Ascending aorta (tissue), 2 donors: ENCODE results near the gene PNN. TPM values are rescaled to one million over a fixed set of nuclear protein-coding genes. Genes with fewer than 3 reads are reported as not detected.
"Not testable (repeated sequence)": the region's sequence is repeated elsewhere in the genome, so short reads cannot be mapped to it uniquely, and the experiment has no call there.

ENCODE experiments used
- DNase-seq, 2 donors: peaks; one replicate each; pipeline ENCODE4 v3.0.0-alpha.2; 2019; ENCODE audit warnings: low spot score in 2 of 2
- H3K27ac ChIP-seq, 2 donors: fragments of 200-600 bp; sonication (generic); one replicate each; pipeline ENCODE4 v1.5.1; 2016 to 2017; ENCODE audit warnings: mild to moderate bottlenecking in 1 of 2
- H3K27me3 ChIP-seq: fragments of 200-600 bp; sonication (generic); one replicate; pipeline ENCODE4 v1.5.1; 2017
- H3K36me3 ChIP-seq, 2 donors: fragments of 200-600 bp; sonication (generic); one replicate each; pipeline ENCODE4 v1.5.1; 2016
- H3K4me1 ChIP-seq, 2 donors: fragments of 200-600 bp; sonication (generic); one replicate each; pipeline ENCODE4 v1.5.1; 2016 to 2017; ENCODE audit warnings: mild to moderate bottlenecking in 1 of 2
- H3K4me3 ChIP-seq, 2 donors: fragments of 200-600 bp; sonication (generic); one replicate each; pipeline ENCODE4 v1.5.1; 2016 to 2017; ENCODE audit warnings: mild to moderate bottlenecking in 1 of 2
- H3K9me3 ChIP-seq, 2 donors: fragments of 200-600 bp; sonication (generic); one replicate each; pipeline ENCODE4 v1.5.1; 2016
- CTCF ChIP-seq, 3 experiments: fragments of 200-600 bp in 2 of 3; fragments of 450-650 bp in 1 of 3; sonication (generic) in 2 of 3; IDR thresholded peaks; one replicate each; pipeline ENCODE4 v1.5.1; 2016 to 2019; ENCODE audit warnings: antibody characterized with exemption in 3 of 3, mild to moderate bottlenecking in 1 of 3, moderate library complexity in 1 of 3
- intact Hi-C: fragments of 100-400 bp; cut with DNase I; formaldehyde crosslinking; loops from one replicate; pipeline ENCODE4 v1.15.1; 2023
- total RNA-seq: library from RNA; depleted of rRNA; stranded (reverse); fragments of >200 nt; gene quantifications from one replicate; pipeline ENCODE4 v1.1.0, GENCODE V29; 2016

The PNN gene
- total RNA-seq, 1 donor from 2014 or later = 19.3 TPM

GRCh38 chr14:39184628-39185255 lies 9.7 kb downstream of the PNN start:
- Histone ChIP-seq H3K27ac (no peak overlapping the region), H3K27me3 (no peaks in the 10 kb centered on the region), H3K4me3 (no peak overlapping the region), H3K36me3 (peaks cover 40 to 43% of the 10 kb centered on the region in 2 donors), H3K4me1 (no peaks in the 10 kb centered on the region), H3K9me3 (no peaks in the 10 kb centered on the region)
- DNase-seq = no peak
- TF ChIP-seq CTCF (IDR thresholded peaks at IDR 0.05) = no peak
- intact Hi-C loops = no loop called here

GRCh38 chr14:39185256-39186049 lies 10.4 kb downstream of the PNN start:
- H3K9me3 ChIP-seq = no peaks in the 10 kb centered on the region
- intact Hi-C loops = no loop called here
- H3K4me1 ChIP-seq = no peaks in the 10 kb centered on the region
- H3K27ac ChIP-seq = no peak overlapping the region
- H3K36me3 ChIP-seq = peaks cover 33 to 36% of the 10 kb centered on the region in 2 donors
- H3K27me3 ChIP-seq = no peaks in the 10 kb centered on the region
- H3K4me3 ChIP-seq = no peak overlapping the region
- TF ChIP-seq CTCF (IDR thresholded peaks at IDR 0.05) = no peak
- DNase-seq = no peak

GRCh38 chr14:39186941-39187525 lies 12.0 kb downstream of the PNN start:
- TF ChIP-seq CTCF (IDR thresholded peaks at IDR 0.05) = no peak
- DNase-seq = no peak
- Histone ChIP-seq H3K4me1 (no peaks in the 10 kb centered on the region), H3K27me3 (no peaks in the 10 kb centered on the region), H3K36me3 (peaks cover 19 to 23% of the 10 kb centered on the region in 2 donors), H3K27ac (no peak overlapping the region), H3K4me3 (no peak overlapping the region), H3K9me3 (no peaks in the 10 kb centered on the region)
- intact Hi-C loops = no loop called here

DNA sequence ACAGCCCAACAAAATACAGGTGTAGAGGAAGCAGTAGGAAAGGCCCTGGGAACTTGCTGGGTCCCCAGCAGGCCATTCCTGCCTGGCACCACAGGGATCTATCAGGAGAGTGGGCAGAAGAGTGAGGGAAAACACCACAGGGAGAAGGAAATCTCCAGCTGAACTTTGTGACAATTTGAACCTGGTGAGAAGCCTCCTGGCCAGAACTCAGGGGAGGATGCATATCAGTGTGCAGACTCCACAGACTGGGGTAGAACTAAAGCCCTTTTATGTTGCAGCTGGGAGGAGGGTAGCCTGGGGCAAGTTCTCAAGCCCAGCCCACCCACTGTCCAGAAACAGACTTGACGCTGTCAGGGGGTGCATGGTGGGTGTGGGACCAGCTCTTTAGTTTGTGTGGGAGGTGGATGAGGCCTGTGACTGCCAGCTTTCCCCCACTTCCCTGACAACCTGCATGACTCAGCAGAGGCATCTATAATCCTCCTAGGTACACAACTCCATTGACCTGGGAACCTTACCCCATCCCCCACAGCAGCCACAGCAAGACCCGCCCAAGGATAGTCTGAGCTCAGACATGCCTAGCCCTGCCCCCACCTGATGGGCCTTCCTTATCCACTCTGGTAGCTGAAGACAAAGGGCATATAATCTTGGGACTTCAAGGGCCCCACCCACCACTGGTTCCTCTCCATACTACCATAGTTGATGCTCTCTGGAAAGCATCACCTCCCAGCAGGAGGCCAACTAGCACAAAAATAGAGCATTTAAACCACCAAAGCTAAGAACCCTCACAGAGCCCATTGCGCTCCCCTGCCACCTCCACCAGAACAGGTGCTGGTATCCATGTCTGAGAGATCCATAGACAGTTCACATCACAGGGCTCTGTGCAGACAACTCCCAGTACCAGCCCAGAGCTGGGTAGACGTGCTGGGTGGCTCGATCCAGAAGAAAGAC lies 28.9 kb downstream of the PNN start:
- H3K4me3 ChIP-seq = no peak overlapping the region

DNA sequence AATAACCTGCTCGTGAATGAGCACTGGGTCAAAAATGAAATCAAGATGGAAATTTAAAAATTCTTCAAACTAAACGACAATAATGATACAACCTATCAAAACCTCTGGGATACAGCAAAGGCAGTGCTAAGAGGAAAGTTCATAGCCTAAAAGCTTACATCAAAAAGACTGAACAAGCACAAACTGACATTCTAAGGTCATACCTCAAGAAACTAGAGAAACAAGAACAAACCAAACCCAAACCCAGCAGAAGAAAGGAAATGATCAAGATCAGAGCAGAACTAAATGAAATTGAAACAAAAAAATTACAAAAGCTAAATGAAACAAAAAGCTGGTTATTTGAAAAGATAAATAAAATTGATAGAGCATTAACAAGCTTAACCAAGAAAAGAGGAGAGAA lies 32.4 kb downstream of the PNN start:
- H3K27ac ChIP-seq, H3K4me3 ChIP-seq, H3K9me3 ChIP-seq, H3K4me1 ChIP-seq, H3K36me3 ChIP-seq, DNase-seq, intact Hi-C loops, H3K27me3 ChIP-seq: not testable (repeated sequence)

More for the DNA sequence above, 28.9 kb downstream of the PNN start:
- DNase-seq = no peak
- Histone ChIP-seq H3K9me3 (no peaks in the 10 kb centered on the region), H3K27ac (no peak overlapping the region), H3K27me3 (no peaks in the 10 kb centered on the region), H3K36me3 (no peaks in the 10 kb centered on the region), H3K4me1 (no peaks in the 10 kb centered on the region)
- intact Hi-C loops = no loop called here
- TF ChIP-seq CTCF (IDR thresholded peaks at IDR 0.05) = no peak
